HG03108 (cell line): ENCODE results near the gene SAFB2.

Experiments
- ATAC-seq: cut with Tn5 transposase; IDR thresholded peaks from one replicate; pipeline ENCODE4 v1.9.1; 2021; ENCODE audit warnings: moderate library complexity; ENCODE audit not compliant: unreplicated experiment

Gene SAFB2

DNA sequence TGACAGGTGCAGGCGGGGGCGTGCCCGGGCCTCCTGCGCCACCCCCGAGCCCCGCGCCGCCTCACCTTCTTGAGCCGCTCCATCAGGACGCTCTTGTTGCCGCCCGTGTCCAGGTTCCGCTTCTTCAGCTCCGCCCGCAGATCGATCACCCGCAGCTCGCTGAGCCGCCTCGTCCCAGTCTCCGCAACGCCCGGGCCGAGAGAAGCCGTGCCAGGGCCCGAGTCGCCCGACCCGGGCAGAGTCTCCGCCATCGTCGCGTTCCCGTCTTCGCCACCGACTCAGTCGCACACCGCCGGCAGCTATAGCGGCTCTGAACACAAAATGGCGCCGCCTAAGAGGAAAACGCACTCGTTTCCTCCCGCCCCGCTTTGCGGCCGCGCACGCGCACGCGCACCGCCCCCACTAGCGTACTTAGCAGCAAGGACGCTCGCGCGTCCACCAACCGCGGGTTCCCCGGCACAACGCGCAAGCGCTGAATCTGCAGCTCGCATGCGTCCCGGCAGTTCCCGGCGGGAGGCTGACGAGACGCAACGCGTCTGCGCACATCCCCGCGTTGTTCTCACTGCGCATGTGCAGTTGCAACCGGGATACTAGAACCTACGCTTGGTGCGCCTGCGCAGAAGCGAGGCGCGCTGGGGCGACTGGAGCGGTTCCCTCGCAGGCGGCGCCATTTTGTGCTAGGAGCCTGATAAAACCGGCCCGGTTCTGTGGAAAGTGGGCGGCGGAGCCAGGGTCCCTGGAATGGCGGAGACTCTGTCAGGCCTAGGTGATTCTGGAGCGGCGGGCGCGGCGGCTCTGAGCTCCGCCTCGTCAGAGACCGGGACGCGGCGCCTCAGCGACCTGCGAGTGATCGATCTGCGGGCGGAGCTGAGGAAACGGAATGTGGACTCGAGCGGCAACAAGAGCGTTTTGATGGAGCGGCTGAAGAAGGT lies at the start of gene SAFB2, which contains the start of gene SAFB:
SAFB2 (minus strand) TSS at position 312 of the 932 bp plus-strand sequence; CDS start at position 251, 61 bp downstream.
SAFB (plus strand) TSS at position 619 of the 932 bp plus-strand sequence; CDS start at position 742, 123 bp downstream.
- ATAC-seq = peak; percentile 79

DNA sequence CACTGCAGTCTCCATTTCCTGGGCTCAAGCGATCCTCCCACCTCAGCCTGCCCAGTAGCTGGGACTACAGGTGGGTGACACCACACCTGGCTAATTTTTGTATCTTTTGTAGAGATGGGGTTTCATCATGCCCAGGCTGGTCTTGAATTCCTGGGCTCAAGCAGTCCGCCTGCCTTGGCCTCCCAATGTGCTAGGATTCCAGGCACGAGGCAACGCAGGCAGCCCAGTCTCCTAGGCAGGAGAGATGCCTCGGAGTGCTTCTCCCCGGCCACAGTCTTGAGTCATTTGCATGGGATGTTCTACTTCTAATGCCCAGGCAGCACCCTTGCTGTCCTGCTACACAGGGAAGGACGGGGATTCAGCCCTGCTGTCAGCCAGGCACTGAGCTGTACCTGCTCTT lies 49.0 kb upstream of the SAFB2 start:
- ATAC-seq = no peak

DNA sequence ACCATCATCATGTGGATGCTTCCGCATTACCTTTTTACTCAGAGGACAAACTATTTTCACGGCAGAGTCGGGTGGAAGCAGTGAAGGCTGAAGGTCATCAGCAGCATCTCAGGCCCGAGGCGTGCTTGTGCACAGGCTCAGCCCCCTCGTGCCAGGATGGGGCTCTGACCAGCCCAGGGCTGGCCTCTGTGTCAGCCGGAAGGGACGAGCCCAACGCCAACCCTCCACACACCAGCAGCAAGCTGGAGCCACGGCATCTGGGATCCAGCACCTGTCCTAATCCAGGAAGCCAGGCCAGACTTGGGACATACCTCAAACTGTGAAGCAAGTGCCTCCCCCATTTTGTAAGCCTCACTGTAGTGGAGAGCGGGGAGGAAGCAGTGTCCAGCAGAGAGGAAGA lies 46.6 kb upstream of the SAFB2 start:
- no peak for ATAC-seq

DNA sequence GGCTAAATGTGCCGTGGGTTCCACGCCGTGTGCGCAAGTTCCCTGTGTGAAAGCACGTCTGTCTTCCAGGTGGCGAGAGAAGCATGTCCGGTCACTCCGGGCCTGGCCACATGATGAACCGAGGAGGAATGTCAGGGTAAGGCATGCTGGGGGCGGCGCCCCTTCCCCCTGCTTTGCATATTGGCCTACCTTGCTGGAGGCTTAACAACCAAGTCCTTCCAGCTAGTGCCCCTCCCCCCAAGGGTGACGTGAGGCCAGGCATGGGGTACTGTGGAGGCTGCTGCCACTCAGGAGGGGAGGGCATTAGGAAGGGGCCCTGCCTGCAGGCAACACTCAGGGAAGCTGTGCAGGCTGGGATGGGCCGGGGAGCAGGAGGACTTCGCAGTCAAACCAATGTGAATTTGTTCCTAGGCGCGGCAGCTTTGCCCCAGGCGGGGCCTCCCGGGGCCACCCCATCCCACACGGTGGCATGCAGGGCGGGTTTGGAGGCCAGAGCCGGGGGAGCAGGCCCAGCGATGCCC lies 45.2 kb upstream of the SAFB2 start:
- no peak for ATAC-seq

DNA sequence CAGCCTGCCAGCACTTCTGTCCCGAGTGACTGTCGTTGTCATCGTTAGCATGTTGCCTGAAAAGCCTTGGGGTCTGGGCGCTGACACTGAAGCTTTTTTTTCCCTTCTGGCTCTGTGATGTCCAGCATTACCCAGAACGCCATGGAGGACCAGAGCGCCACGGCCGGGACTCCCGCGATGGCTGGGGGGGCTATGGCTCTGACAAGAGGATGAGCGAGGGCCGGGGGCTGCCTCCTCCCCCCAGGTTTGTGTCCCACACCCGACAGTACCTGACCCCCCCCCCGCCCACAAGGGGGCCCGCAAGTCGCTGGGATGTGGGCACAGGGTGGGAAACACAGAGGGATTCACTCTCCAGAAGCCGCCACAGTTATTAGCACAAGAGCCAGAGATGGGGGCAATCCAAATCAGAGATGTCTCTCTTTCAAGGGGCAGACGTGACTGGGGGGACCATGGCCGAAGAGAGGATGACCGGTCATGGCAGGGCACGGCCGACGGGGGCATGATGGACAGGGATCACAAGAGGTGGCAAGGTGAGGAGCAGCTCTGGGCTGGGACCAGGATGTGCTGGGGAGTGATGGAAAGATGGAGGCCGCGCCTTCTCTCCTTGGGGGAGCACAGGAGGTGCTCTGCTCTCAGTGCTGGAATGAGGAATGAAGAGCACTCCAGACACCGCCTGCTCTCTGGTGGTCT lies 44.5 kb upstream of the SAFB2 start:
- no peak for ATAC-seq

DNA sequence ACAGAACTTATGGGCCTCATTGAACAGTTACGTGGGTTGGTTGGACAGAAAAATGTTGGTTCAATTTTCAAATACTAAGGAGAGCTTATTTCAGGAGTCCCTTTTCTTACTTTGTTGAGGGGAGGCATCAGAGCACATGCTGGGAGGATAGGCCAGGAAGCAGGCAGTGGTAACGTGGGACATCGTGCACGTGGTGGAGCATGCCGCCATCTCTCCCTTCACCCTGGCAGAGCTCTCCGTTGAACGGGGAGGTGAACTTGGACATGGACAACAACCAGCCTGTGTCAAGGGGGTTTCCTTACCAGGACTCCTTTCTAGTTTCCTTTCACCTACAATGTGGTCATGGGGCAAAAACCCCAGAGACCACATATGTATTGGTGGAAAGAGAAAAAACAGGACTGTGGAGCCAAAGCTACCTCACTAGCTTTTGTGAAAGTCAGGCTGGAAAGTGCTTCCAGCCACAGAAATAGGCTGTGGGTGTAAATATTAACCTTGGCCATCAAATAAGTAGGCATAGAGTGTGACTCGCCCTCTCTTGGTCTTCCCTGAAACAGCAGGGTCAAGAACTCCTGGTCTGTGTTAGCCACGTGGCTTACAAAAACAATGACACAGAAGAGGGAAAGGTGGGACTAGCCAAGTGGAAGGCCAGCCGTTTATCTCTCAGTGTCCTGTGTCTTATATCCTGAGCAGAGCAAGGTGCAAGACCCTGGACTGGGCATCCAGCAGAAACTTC lies 43.4 kb upstream of the SAFB2 start:
- ATAC-seq = no peak

DNA sequence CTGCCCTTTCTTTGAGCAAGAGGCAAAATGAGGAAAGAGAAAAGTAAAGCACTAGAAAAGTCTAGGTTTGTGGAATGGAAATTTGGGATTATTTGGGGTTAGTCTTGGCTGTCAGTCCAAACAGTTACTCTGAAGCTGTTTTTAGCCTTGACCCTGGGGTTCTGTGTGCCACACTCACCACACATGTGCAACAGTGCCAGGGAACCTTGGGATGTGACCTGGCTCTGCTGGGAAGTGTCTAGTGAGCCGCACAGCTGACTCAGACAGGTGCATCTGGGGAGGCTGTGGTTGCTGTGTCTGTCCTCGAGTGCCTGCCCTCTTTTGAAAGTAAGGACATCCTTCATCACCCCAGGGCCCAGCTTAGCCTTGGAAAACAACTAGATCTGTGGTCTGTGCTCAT lies 41.9 kb upstream of the SAFB2 start:
- no peak for ATAC-seq

DNA sequence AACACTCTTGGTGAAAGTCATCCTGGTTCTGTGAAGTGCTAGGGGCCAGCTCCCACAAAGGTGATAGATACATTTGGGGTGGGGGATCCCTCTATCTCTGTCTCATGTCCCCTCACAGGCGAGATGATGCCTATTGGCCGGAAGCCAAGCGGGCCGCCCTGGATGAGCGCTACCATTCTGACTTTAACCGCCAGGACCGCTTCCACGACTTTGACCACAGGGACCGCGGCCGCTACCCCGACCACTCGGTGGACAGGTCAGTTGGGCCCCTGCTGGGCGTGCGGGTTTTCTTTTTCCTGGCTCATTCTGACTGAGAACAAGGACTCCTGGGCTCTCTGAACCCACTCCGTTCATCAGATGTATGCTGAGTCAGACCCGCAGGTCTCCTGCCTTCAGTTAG lies 41.3 kb upstream of the SAFB2 start:
- no peak for ATAC-seq

DNA sequence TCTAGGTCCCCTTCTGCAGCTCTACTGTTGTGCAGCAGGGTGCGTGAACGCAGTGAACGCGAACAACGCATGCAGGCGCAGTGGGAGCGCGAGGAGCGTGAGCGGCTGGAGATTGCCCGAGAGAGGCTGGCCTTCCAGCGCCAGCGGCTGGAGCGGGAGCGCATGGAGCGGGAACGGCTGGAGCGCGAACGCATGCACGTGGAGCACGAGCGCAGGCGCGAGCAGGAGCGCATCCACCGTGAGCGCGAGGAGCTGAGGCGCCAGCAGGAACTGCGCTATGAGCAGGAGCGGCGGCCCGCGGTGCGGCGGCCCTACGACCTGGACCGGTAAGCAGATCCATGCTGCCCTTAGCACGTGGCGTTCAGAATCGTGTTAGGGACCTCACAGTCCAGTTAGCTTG lies 38.9 kb upstream of the SAFB2 start:
- ATAC-seq = no peak

DNA sequence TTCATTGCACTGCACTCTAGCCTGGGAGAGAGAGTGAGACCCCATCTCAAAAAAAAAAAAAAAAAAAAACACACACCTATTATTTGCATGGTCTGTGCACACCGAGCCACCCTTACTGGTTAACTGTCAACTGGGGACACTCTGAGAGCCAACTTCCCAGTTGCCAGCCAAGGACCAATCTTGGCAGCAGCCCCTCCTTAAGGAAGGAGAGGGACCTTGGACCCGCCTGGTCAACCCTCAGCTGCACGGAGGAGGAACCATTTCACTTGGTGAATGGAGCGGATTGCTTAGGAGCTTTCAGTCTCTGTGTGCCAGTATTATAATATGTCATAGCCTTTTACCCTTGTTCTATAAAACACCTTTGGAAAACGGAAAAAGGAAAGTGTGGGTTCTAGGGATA lies 32.8 kb upstream of the SAFB2 start:
- ATAC-seq = no peak

DNA sequence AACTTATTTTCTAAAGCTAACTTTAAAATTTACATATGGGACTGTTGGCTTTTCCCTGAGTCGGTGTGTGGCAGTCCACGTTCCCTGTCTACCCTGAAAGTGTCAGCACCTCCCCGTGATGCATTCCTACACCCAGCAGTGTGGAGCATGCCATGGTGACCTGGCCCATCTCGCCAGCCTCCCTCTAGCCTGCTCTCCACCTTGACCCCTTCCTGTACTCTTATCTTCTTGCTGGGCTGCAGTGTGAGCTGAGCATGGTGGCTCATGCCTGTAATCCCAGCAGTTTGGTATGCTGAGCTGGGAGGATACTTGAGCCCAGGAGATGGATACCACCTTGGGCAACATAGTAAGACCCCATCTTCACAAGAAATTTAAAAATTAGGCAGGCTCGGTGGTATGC lies 32.4 kb upstream of the SAFB2 start:
- no peak for ATAC-seq

DNA sequence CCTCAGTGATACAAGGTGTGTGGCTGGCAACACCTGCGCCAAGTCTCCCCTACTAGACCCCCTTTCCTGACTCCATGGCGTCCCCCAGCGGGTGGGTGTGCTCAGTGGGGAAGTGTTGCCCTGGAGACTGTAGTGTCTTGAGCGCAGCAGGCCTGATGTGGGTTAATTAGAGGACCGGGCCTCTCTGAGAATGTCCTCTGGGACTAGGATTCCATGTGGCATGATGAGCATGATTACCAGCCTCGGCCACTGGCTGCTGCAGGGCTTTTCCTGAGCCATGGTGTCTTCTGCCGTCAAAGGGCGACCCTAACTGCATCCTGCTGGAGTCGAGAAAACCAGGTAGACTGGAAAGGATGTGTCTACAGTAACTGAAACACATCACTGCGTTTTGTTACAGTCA lies 29.7 kb upstream of the SAFB2 start:
- ATAC-seq = no peak

DNA sequence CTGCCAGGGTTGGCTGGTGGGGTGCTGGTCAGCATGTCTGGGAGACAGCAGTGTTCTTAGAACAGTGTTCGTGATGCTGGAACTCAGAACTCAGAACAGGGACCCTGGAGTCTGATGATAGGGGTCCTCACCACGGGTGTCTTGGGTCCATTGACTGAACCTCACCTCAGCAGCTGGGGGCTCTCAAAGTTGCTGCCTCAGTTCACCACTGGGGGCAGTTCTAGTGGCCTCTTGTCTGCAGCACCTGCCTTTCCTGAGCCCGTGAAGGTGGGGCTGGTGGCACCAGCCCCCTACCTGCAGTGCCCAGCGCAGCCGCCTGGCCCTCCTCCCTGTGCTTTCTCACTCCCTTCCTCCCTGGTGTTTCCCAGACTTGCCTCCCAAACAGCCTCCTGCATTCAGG lies 28.8 kb upstream of the SAFB2 start:
- no peak for ATAC-seq

DNA sequence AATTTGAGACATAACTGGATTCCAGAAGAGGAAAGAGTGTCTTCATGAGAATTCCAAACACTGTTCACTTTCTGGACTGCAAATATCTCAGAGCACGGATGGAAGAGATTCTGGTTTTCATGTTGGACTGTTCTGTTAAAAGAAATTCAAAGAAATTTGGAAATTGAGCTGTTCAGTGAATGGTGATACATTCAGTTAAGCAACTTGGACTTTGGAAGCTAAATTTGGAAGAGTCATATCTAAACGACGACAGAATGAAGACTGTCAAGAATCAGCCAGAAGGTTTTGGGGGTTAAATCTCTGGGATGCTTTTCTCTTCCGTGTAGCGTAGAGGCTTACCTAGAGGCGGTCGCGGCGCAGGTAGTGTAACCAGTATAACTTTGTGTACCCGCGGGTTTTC lies 25.9 kb upstream of the SAFB2 start:
- ATAC-seq = no peak

DNA sequence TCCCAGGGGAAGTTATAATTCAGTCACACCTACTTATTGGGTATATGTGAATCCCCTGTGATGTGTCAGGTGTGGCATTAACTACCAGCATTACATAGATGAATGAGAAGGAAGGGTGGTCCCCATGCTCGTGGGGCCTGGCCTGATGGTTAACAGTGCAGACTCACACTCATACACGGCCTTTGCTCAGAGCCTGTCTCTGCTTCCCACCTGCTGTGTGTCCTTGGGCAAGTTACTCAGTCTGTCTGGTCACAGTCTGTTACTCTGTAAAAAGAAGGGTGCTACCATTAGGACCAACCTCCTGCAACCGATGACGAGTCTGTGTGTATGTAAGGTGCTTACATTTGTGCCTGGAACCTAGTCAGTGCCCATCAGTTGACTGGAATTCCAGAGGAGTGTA lies 24.1 kb upstream of the SAFB2 start:
- ATAC-seq = no peak

DNA sequence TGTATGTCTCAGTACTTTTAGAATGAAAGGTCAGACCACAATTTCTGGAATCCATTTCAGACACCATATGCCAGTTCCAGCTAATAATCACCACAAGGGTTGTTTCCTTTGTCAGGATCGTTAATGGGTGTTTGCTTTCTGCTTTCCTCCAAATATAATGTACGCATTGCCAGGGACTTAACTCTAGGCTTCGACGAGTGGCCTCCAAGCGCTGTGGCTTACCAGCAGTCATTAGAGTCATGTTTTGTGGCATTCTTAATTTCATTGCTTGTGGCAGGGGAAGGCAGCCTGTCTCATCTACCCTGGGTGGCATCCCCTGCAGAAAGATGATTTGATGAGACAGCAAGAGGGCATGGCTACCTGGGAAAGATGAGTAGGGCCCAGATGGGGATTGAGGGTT lies 22.8 kb upstream of the SAFB2 start:
- no peak for ATAC-seq

DNA sequence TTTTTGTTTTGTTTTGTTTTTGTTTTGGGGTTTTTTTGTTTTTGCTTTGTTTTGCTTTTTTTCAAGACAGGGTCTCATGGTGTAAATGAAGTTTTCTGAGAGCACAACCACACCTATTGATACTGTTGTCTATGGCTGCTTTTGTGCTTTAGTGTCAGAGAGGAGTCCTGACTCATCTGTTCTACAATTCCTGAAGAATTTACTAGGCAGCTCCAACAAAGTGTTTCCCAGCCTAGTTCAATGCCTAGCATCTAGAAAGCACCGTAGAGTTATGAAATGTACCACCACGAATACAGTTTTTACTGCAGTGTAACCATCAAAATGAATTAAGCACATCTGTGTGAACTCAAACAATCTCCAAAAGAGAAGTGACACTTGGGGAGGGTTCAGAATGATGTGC lies 21.5 kb upstream of the SAFB2 start:
- ATAC-seq = no peak

DNA sequence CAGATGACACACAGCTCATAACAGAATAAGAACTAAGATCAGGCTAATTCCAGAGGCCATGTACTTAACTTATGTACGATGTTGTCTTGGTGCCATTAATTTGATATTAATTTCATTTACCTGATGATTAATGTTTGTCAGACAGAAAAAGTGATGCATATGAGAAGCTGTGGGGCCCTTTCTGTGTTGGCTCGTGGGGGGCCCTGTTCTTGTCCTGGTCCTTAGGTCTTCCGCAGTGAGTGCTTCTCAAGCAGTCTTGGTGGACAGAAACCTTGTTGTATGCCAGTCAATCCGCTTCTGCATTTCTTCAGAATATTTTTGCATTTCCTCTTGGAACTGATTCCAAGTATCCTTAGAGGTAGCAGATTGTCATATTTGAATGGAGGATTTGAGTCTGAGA lies 20.5 kb upstream of the SAFB2 start:
- ATAC-seq = no peak

DNA sequence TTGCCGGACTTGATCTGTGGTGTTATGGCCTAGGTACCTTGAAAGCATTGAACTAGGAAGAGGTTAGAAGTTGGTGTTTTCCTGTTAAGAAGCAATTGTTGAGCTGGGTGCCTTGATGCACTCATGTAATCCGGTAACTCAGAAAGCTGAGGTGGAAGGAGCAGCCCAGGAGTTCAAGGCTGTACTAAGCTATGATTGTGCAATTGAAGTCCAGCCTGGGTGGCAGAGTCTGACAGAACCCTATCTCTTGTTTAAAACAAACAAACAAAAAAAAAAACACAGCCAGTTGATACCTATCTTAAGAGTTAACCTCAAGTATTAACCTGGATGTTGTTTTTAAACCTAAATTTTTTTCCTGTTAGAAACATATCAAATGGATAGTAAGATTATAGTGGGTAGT lies 19.6 kb upstream of the SAFB2 start:
- ATAC-seq = no peak

DNA sequence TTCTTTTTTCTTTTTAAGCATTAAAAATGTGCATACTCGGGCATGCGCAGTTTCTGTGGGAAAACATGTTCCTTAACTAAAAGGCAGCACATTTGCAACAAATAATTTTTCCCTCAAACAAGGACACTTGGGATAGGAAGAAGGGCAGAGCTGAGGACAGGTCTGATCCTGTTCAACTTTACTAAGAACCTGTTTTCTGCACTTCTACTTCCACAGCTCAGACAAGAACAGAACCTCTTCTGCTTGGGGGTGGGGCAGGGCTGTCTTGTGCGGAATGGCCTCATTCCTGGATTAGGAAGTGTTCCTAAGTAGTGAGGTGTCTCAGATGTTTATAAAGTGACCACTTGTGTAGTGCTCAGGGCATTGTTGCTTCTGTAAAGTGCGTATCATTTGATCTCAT lies 18.6 kb upstream of the SAFB2 start:
- no peak for ATAC-seq

DNA sequence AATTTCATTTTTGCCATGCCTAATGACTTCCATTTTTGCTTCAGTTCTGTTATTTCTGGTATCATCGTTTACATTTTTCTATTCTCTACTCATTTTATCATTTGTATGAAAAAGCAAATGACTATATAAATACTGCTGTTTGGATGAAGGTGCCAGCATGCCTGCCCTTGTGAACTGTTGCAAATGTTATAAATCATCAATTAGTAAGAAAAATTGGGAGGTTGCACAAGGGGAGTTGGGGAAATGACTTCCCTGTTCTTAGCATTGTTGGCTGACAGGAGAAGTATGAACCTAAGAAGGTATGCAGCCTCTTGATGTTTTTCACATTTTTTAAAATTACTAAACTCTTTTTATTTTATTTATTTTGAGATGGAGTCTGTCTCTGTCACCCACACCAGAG lies 15.4 kb upstream of the SAFB2 start:
- no peak for ATAC-seq
